Tibial nerve (tissue), 4 donors: ENCODE measurements around the gene ARL5C. TPM values are rescaled to one million over a fixed set of nuclear protein-coding genes. Genes with fewer than 3 reads are reported as not detected.
"Not testable (repeated sequence)": the region's sequence is repeated elsewhere in the genome, so short reads cannot be mapped to it uniquely, and the experiment has no call there.

ENCODE experiments used
- DNase-seq, 2 donors: peaks; one replicate each; pipeline ENCODE4 v3.0.0-alpha.2; 2019; ENCODE audit warnings: low spot score in 2 of 2
- H3K27ac ChIP-seq, 4 donors: fragments of 200-600 bp; sonication (generic) in 3 of 4; one replicate each; pipeline ENCODE4 v1.5.1; 2017 to 2019; ENCODE audit warnings: mild to moderate bottlenecking in 1 of 4
- H3K27me3 ChIP-seq, 2 donors: fragments of 200-600 bp; sonication (generic) in 1 of 2; one replicate each; pipeline versions ENCODE4 v1.5.1 to v1.6.0; 2017 to 2019
- H3K36me3 ChIP-seq, 3 donors: fragments of 200-600 bp; sonication (generic); one replicate each; pipeline ENCODE4 v1.5.1; 2018 to 2019
- H3K4me1 ChIP-seq, 4 donors: fragments of 200-600 bp; sonication (generic) in 3 of 4; one replicate each; pipeline ENCODE4 v1.5.1; 2017 to 2019
- H3K4me3 ChIP-seq, 4 donors: fragments of 200-600 bp; sonication (generic) in 3 of 4; one replicate each; pipeline ENCODE4 v1.5.1; 2017 to 2019; ENCODE audit warnings: mild to moderate bottlenecking in 1 of 4, moderate library complexity in 1 of 4
- H3K9me3 ChIP-seq, 4 donors: fragments of 200-600 bp; sonication (generic) in 3 of 4; one replicate each; pipeline ENCODE4 v1.5.1; 2017 to 2019
- CTCF ChIP-seq, 5 experiments: fragments of 200-600 bp in 3 of 5; fragments of 450-650 bp in 2 of 5; sonication (generic) in 3 of 5; IDR thresholded peaks; one replicate each; pipeline ENCODE4 v1.5.1; 2016 to 2019; ENCODE audit warnings: antibody characterized with exemption in 5 of 5, mild to moderate bottlenecking in 3 of 5, moderate library complexity in 2 of 5
- EP300 ChIP-seq, 2 donors: sonication (generic); formaldehyde crosslinking; IDR thresholded peaks; one replicate each; pipeline ENCODE4 v1.6.1; 2017; ENCODE audit warnings: antibody characterized with exemption in 2 of 2, mild to moderate bottlenecking in 1 of 2
- POLR2A ChIP-seq, 2 donors: fragments of 450-650 bp; IDR thresholded peaks; one replicate each; pipeline ENCODE4 v1.6.1; 2017; ENCODE audit warnings: antibody characterized with exemption in 2 of 2, mild to moderate bottlenecking in 2 of 2, moderate library complexity in 2 of 2
- WGBS, 2 donors: methylation state at CpG; one replicate each; pipeline ENCODE4 v1.1.5; 2018; 5-methylcytosine and 5-hydroxymethylcytosine counted together
- total RNA-seq, 4 donors: library from RNA; depleted of rRNA; stranded (reverse); fragments of >200 nt; gene quantifications; one replicate each; pipeline ENCODE4 v1.1.0, GENCODE V29; 2016

Gene ARL5C
- total RNA-seq, 4 donors from 2014 or later = not detected

DNA sequence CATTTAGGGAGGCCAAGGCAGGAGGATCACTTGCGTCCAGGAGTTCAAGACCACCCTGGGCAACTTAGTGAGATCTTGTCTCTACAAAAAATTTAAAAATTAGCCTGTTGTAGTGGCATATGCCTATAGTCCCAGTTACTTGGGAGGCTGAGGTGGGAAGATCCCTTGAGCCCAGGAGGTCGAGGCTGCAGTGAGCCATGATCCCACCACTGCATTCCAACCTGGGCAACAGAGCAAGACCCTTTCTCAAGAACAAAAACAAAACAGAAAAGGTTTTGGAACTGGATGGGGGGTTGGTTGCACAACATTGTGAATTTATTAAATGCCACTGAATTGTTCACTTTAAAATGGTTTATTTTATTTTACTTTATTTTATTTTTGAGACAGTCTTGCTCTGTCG is 35.8 kb downstream of the ARL5C start:
- WGBS, 2 donors = 88 to 91% methylated on average over 3 of the region's 3 CpGs
- peaks cover 0 to 5% (median 0%) of the 10 kb centered on the region in 4 donors for H3K4me1 ChIP-seq
- TF ChIP-seq CTCF (IDR thresholded peaks at IDR 0.05) (no peak), POLR2A (IDR thresholded peaks at IDR 0.05) (no peak), EP300 (IDR thresholded peaks at IDR 0.05) (no peak)
- DNase-seq = no peak
- no peak overlapping the region for H3K27ac ChIP-seq
- H3K36me3 ChIP-seq = no peaks in the 10 kb centered on the region
- no peaks in the 10 kb centered on the region for H3K9me3 ChIP-seq
- no peak overlapping the region for H3K4me3 ChIP-seq
- H3K27me3 ChIP-seq = no peaks in the 10 kb centered on the region

DNA sequence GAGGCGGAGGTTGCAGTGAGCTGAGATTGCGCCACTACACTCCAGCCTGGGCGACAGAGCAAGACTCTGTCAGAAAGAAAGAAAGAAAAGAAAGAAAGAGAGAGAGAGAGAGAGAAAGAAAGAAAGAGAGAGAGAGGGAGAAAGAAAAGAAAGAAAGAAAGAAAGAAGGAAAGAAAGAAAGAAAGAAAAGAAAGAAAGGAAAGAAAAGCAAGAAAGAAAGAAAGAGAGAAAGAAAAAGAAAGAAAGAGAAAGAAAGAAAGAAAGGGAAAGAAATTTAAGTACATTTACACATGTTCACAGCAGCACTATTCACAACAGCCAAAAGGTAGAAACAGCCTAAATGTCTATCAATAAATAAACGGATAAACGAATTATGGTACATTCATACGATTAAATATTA is 36.4 kb downstream of the ARL5C start:
- H3K27ac ChIP-seq, H3K27me3 ChIP-seq, DNase-seq, H3K36me3 ChIP-seq, H3K4me3 ChIP-seq, H3K9me3 ChIP-seq, H3K4me1 ChIP-seq: not testable (repeated sequence)
- WGBS, 2 donors = 79 to 89% methylated on average over 6 of the region's 6 CpGs

- no peaks in the 10 kb centered on the region for H3K9me3 ChIP-seq
- H3K4me1 ChIP-seq = no peaks in the 10 kb centered on the region
- no peak for DNase-seq
- H3K36me3 ChIP-seq = no peaks in the 10 kb centered on the region
- H3K27ac ChIP-seq = no peak overlapping the region
- 60 to 65% methylated on average over 6 of the region's 6 CpGs for WGBS, 2 donors
- no peak overlapping the region for H3K4me3 ChIP-seq
- no peaks in the 10 kb centered on the region for H3K27me3 ChIP-seq
- TF ChIP-seq CTCF (IDR thresholded peaks at IDR 0.05) (no peak), EP300 (IDR thresholded peaks at IDR 0.05) (no peak), POLR2A (IDR thresholded peaks at IDR 0.05) (no peak)
Observed at GRCh38 chr17:39126436-39126835, 39.5 kb downstream of the ARL5C start.

DNA sequence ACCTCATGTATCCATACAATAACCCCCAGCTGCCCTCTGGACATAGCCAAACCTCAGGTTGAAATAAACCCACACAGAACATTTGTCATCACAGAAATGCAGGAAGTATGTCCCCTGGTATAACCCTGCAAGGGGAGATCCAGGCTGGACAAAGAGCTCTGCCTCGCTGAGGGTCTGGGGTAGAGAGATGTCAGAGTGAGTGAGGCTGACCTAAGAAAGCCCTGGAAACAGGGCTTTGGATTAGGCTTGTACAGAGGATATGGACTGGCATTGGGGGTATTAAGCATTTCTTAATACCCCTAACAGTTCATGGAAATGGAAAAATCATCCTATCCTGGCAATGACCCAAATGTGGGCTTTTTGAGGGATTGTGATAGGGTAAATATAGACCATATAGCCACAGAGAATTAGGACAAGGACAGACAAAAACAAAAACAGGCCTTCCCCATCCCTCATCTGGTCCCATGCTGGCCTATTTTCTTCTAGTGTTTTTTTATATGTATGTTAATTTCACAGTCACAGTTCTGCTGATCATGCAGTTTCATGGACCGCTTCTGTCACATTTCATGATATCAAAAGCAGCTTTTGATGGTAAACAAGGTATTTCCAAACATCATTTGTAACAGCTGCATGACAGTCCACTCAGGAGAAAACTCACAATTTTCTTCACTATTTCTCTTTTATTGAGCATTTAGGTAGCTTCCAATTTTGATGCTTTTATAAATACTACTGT is 40.7 kb downstream of the ARL5C start:
- Histone ChIP-seq H3K27me3 (no peaks in the 10 kb centered on the region), H3K27ac (no peak overlapping the region), H3K4me1 (no peaks in the 10 kb centered on the region), H3K9me3 (no peaks in the 10 kb centered on the region), H3K4me3 (no peak overlapping the region), H3K36me3 (no peaks in the 10 kb centered on the region)
- TF ChIP-seq EP300 (IDR thresholded peaks at IDR 0.05) (no peak), CTCF (IDR thresholded peaks at IDR 0.05) (no peak), POLR2A (IDR thresholded peaks at IDR 0.05) (no peak)
- WGBS, 2 donors = 77% methylated on average over 2 of the region's 2 CpGs
- DNase-seq = no peak

DNA sequence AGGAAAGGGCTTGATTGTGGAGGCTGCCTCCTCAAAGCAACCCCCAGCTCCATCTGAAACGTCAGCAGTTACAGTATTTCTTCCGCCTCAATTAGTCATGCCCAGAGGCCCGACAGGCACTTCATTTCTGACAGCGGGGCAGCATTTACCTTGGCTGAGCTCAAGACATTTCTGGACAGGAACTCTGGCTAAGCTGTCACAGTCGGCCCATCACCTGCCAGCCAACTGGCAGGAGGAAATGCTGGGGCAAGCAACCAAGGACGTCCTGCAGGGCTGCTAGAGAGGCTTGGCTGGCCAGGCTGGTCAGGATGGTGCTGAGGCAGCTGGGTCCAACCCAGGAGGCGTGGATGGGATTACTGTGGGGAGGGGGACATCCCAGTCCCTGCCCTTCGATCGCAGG is 42.3 kb downstream of the ARL5C start:
- no peak for DNase-seq
- Histone ChIP-seq H3K27ac (no peak overlapping the region), H3K36me3 (no peaks in the 10 kb centered on the region), H3K4me1 (no peaks in the 10 kb centered on the region), H3K9me3 (no peaks in the 10 kb centered on the region), H3K4me3 (no peak overlapping the region), H3K27me3 (no peaks in the 10 kb centered on the region)
- TF ChIP-seq POLR2A (IDR thresholded peaks at IDR 0.05) = no peak
- TF ChIP-seq CTCF (IDR thresholded peaks at IDR 0.05) = no peak
- TF ChIP-seq EP300 (IDR thresholded peaks at IDR 0.05) = no peak
- 73 to 84% methylated on average over 7 to 8 of the region's 9 CpGs for WGBS, 2 donors

DNA sequence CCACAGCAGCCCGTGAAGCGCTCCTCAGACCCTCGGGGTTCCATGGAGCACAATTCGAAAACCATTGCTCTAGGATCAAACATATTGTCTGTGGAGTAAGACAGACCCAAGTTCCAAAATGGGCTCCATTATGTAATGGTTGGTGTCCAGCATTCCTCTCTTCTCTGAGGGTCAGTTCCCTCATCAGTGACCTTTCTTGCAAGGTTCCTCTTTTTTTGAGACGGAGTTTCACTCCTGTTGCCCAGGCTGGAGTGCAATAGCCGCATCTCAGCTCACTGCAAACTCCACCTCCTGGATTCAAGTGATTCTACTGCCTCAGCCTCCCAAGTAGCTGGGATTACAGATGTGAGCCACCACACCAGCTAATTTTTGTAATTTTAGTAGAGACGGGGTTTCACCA is 43.0 kb downstream of the ARL5C start:
- WGBS, 2 donors = 77 to 86% methylated on average over 7 of the region's 7 CpGs
- DNase-seq = no peak
- no peak overlapping the region for H3K27ac ChIP-seq
- no peaks in the 10 kb centered on the region for H3K4me1 ChIP-seq
- H3K27me3 ChIP-seq = no peaks in the 10 kb centered on the region
- H3K4me3 ChIP-seq = no peak overlapping the region
- H3K9me3 ChIP-seq = no peaks in the 10 kb centered on the region
- TF ChIP-seq EP300 (IDR thresholded peaks at IDR 0.05) (no peak), CTCF (IDR thresholded peaks at IDR 0.05) (no peak), POLR2A (IDR thresholded peaks at IDR 0.05) (no peak)
- no peaks in the 10 kb centered on the region for H3K36me3 ChIP-seq

GRCh38 chr17:39121919-39122318 is 44.0 kb downstream of the ARL5C start:
- H3K9me3 ChIP-seq, H3K4me1 ChIP-seq, H3K4me3 ChIP-seq, H3K36me3 ChIP-seq, H3K27me3 ChIP-seq, DNase-seq, H3K27ac ChIP-seq: not testable (repeated sequence)
- WGBS, 2 donors = 92 to 94% methylated on average over 10 of the region's 10 CpGs
